PC-9 (cell line): ENCODE results near the gene SLC6A3. TPM values are rescaled to one million over a fixed set of nuclear protein-coding genes. Genes with fewer than 3 reads are reported as not detected.
A peak's percentile ranks its signal among the peaks of the same experiment; 100 is the strongest.

Source experiments
- BruUV-seq: library from RNA; stranded (reverse); fragments of 400-500 nt; replicated peaks from 2 replicates; lab custom pipeline; 2021; lab: Mats Ljungman, UMichigan
- CTCF ChIA-PET: fragments of 300-600 bp; sonication (Branson Sonifier 250); formaldehyde crosslinking; loops from one replicate; lab custom pipeline; 2022; ENCODE audit warnings: antibody characterized with exemption; lab: Charles Lee
- POLR2A ChIA-PET: fragments of 300-600 bp; sonication (Branson Sonifier 250); formaldehyde crosslinking; loops from one replicate; lab custom pipeline; 2022; ENCODE audit warnings: antibody characterized with exemption; ENCODE audit not compliant: unreplicated experiment; lab: Charles Lee
- DNase-seq, 2 experiments: peaks; one replicate each; pipeline versions ENCODE4 v3.0.0 to v3.0.0-alpha.2; 2015 to 2022; ENCODE audit warnings: mixed read lengths in 1 of 2
- H2AFZ ChIP-seq: fragments of 200-600 bp; sonication (generic); 2 replicates; pipeline ENCODE4 v1.8.1; 2017; ENCODE audit warnings: antibody characterized with exemption
- H3F3A ChIP-seq: fragments of 200-600 bp; sonication (generic); 2 replicates; pipeline ENCODE4 v1.8.1; 2017; ENCODE audit warnings: antibody characterized with exemption, mild to moderate bottlenecking, low read depth; ENCODE audit not compliant: insufficient read depth
- H3K27ac ChIP-seq: fragments of 200-600 bp; sonication (generic); 2 replicates; pipeline ENCODE4 v1.6.1; 2016; ENCODE audit warnings: mixed run types
- H3K27me3 ChIP-seq: fragments of 200-600 bp; sonication (generic); 2 replicates; pipeline ENCODE4 v1.6.1; 2016; ENCODE audit warnings: low read depth, mixed run types; ENCODE audit not compliant: insufficient read depth
- H3K36me3 ChIP-seq: fragments of 200-600 bp; sonication (generic); 2 replicates; pipeline ENCODE4 v1.6.1; 2016; ENCODE audit warnings: low read depth, mixed run types
- H3K4me1 ChIP-seq: fragments of 200-600 bp; sonication (generic); replicated peaks from 2 replicates; pipeline ENCODE4 v1.6.1; 2016; ENCODE audit warnings: mixed run types; ENCODE audit not compliant: insufficient read depth
- H3K4me2 ChIP-seq: fragments of 200-600 bp; sonication (generic); 2 replicates; pipeline ENCODE4 v1.6.1; 2017; ENCODE audit warnings: mixed run types
- H3K4me3 ChIP-seq: fragments of 200-600 bp; sonication (generic); 2 replicates; pipeline ENCODE4 v1.6.1; 2016; ENCODE audit warnings: mixed run types
- H3K79me2 ChIP-seq: fragments of 200-600 bp; sonication (generic); 2 replicates; pipeline ENCODE4 v1.6.1; 2017; ENCODE audit warnings: low read depth, mixed run types
- H3K9me2 ChIP-seq: fragments of 200-600 bp; sonication (generic); 2 replicates; pipeline ENCODE4 v1.8.1; 2017; ENCODE audit warnings: mild to moderate bottlenecking; ENCODE audit not compliant: insufficient read depth
- H3K9me3 ChIP-seq: fragments of 200-600 bp; sonication (generic); 2 replicates; pipeline ENCODE4 v1.8.1; 2016; ENCODE audit warnings: low read depth; ENCODE audit not compliant: insufficient read depth
- H4K20me1 ChIP-seq: fragments of 200-600 bp; sonication (generic); 2 replicates; pipeline ENCODE4 v1.8.1; 2017; ENCODE audit not compliant: insufficient read depth
- CTCF ChIP-seq: fragments of 200-600 bp; sonication (generic); conservative IDR thresholded peaks from 2 replicates; pipeline ENCODE4 v1.6.1; 2017; ENCODE audit warnings: mixed run types, antibody characterized with exemption, mild to moderate bottlenecking, moderate library complexity
- EZH2 ChIP-seq: fragments of 200-600 bp; sonication (generic); IDR thresholded peaks from 2 replicates; pipeline ENCODE4 v1.8.0; 2017; ENCODE audit warnings: antibody characterized with exemption, low read depth
- intact Hi-C: fragments of 100-400 bp; cut with micrococcal nuclease; formaldehyde crosslinking; loops from one replicate; pipeline ENCODE4 v1.10.0; 2022; ENCODE audit not compliant: unreplicated experiment
- total RNA-seq: library from RNA; stranded (reverse); gene quantifications from 2 replicates; pipeline ENCODE4 v1.2.3, GENCODE V29; 2021

SLC6A3 gene
- total RNA-seq, 1 experiment from 2014 or later: not detected

- Histone ChIP-seq H3K4me1 (no peaks in the 10 kb centered on the region), H3K36me3 (peaks cover 23% of the 10 kb centered on the region), H3K4me2 (no peak overlapping the region), H3K4me3 (no peak overlapping the region), H3K27ac (no peak overlapping the region), H3K9me2 (no peaks in the 10 kb centered on the region), H3F3A (peaks cover 40% of the 10 kb centered on the region), H3K27me3 (no peaks in the 10 kb centered on the region), H3K79me2 (no peaks in the 10 kb centered on the region), H4K20me1 (peaks cover 3% of the 10 kb centered on the region), H2AFZ (no peak overlapping the region), H3K9me3 (peaks cover 8% of the 10 kb centered on the region; the same call in 1 of the 2 replicates)
- no peak for DNase-seq
- no peak for TF ChIP-seq CTCF
- no peak for TF ChIP-seq EZH2
- intact Hi-C loops: no loop called here
- POLR2A ChIA-PET: no interaction called here
- no TSS peak for BruUV-seq
- CTCF ChIA-PET: no interaction called here
These were observed 18.3 kb upstream of the SLC6A3 start for GRCh38 chr5:1463326-1464095.

- Histone ChIP-seq H4K20me1 (peaks cover 3% of the 10 kb centered on the region), H3K4me3 (no peak overlapping the region), H3K27me3 (no peaks in the 10 kb centered on the region), H3K36me3 (peaks cover 23% of the 10 kb centered on the region), H3K9me2 (no peaks in the 10 kb centered on the region), H2AFZ (no peak overlapping the region), H3K4me1 (no peaks in the 10 kb centered on the region), H3F3A (peaks cover 40% of the 10 kb centered on the region), H3K79me2 (no peaks in the 10 kb centered on the region), H3K4me2 (no peak overlapping the region), H3K27ac (no peak overlapping the region), H3K9me3 (peaks cover 18% of the 10 kb centered on the region)
- ChIA-PET CTCF (no interaction called here), POLR2A (no interaction called here)
- TF ChIP-seq CTCF (no peak), EZH2 (no peak)
- intact Hi-C loops: no loop called here
- no peak for DNase-seq
- BruUV-seq: TSS peak; percentile 12
These were observed 17.1 kb upstream of the SLC6A3 start for GRCh38 chr5:1462358-1462757.

GRCh38 chr5:1461396-1461795, 16.2 kb upstream of the SLC6A3 start:
- CTCF ChIA-PET: no interaction called here
- BruUV-seq: no TSS peak
- Histone ChIP-seq H3F3A (peaks cover 36% of the 10 kb centered on the region), H3K4me2 (no peak overlapping the region), H3K4me1 (no peaks in the 10 kb centered on the region), H4K20me1 (peaks cover 3% of the 10 kb centered on the region), H3K9me3 (peaks cover 26% of the 10 kb centered on the region), H3K27ac (no peak overlapping the region), H3K27me3 (no peaks in the 10 kb centered on the region), H2AFZ (no peak overlapping the region), H3K79me2 (no peaks in the 10 kb centered on the region), H3K9me2 (no peaks in the 10 kb centered on the region), H3K36me3 (peaks cover 23% of the 10 kb centered on the region), H3K4me3 (no peak overlapping the region)
- no peak for TF ChIP-seq EZH2
- no peak for TF ChIP-seq CTCF
- DNase-seq: no peak
- intact Hi-C loops: no loop called here
- POLR2A ChIA-PET: no interaction called here
